ENCODE results near the gene CCL14.

Gene CCL14

DNA sequence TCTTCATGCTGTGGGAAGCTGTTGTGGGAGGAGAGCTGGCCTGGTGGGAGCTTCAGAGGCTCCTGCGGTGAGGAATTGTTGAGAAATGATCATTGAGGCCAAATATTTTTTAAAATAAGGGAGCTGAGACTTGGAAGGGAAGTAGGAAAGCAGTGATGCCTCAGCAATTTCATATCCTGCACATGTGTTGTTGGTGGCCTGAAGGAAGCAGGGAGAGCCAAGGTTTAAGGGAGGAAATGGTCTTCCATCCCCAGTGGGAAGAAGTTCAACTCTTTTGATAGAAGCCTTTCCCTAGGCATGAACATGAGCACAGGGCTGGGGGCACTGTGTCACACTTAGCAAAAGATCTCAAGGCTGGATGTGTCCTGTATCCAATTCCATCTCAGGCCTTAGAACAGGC, at the start of gene CCL14:
CCL14 (minus strand) TSS at position 87 of the 400 bp plus-strand sequence; CDS start at position 7, 80 bp downstream.
- H3K4me3 ChIP-seq (ENCODE audit: low read length), result no peak within 1 kb of the TSS
- DNase-seq (ENCODE audit: low read depth), result no peak
- TF ChIP-seq, protein P1, sequence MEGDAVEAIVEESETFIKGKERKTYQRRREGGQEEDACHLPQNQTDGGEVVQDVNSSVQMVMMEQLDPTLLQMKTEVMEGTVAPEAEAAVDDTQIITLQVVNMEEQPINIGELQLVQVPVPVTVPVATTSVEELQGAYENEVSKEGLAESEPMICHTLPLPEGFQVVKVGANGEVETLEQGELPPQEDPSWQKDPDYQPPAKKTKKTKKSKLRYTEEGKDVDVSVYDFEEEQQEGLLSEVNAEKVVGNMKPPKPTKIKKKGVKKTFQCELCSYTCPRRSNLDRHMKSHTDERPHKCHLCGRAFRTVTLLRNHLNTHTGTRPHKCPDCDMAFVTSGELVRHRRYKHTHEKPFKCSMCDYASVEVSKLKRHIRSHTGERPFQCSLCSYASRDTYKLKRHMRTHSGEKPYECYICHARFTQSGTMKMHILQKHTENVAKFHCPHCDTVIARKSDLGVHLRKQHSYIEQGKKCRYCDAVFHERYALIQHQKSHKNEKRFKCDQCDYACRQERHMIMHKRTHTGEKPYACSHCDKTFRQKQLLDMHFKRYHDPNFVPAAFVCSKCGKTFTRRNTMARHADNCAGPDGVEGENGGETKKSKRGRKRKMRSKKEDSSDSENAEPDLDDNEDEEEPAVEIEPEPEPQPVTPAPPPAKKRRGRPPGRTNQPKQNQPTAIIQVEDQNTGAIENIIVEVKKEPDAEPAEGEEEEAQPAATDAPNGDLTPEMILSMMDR (conservative IDR thresholded peaks at IDR 0.05; ENCODE audit: low read depth, low read length), result no peak

DNA sequence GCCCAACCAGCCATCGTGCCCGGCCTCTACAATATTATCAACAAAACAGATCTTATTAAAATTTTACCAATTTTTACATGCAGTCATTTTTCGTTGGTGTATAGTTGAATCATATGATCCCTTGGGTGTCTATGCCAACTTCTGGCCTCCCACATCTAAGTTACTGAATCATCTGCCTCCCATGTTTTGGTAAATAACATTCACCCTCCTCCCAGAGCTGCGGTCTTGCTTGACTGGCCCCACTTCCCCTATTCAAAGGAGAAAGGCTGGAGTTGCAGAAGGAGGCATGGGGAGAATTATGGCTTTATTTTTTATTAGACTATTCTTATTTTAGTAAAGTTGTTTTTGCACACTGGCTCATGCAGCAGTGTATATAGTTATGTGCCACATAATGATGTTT, 49.7 kb upstream of the CCL14 start:
- TF ChIP-seq, protein P1 (conservative IDR thresholded peaks at IDR 0.05; ENCODE audit: low read depth, low read length), result no peak
- no peak for DNase-seq (ENCODE audit: low read depth)
- no peak overlapping the region for H3K4me3 ChIP-seq (ENCODE audit: low read length)

DNA sequence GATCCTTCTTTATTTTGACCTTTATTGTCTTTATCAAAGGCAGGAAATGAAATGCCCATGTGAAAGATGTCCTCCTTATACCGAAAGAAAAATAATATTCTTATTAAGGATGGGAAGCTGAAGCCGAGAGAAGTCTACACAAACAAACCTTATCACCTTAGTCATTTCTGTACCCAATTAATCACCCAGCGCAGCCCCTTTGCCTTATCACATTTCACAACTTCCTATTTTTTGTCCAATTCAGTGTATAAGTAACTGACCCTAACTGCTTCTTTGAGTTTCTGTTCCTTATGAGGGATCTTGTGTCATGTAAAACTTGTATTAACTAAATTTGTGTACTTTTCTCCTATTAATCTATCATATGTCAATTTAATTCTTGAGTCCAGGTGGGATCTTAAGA, 47.6 kb upstream of the CCL14 start:
- no peak overlapping the region for H3K4me3 ChIP-seq (ENCODE audit: low read length)
- DNase-seq (ENCODE audit: low read depth), result no peak
- TF ChIP-seq, protein P1 (conservative IDR thresholded peaks at IDR 0.05; ENCODE audit: low read depth, low read length), result no peak

DNA sequence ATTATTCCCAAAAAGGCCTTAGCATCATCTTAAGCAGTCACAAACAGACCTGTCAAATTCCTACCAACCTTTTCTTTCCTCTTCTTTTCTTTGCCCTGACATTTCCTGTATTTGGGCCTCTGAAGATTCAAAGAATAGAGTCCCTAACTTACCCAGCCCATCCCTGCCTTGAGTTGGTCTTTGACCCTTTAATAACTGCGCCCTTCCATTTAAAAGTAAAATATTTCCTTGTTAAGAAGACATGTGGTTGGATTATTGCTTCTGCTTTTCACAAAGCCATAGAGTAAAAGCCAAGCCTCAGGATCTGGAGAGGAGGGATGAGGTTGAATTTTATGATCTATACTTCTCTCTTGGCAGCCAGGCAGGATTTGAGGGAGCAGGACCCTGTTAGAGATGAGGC, 44.4 kb upstream of the CCL14 start:
- DNase-seq (ENCODE audit: low read depth), result no peak
- no peak overlapping the region for H3K4me3 ChIP-seq (ENCODE audit: low read length)
- TF ChIP-seq, protein P1 (conservative IDR thresholded peaks at IDR 0.05; ENCODE audit: low read depth, low read length), result no peak

DNA sequence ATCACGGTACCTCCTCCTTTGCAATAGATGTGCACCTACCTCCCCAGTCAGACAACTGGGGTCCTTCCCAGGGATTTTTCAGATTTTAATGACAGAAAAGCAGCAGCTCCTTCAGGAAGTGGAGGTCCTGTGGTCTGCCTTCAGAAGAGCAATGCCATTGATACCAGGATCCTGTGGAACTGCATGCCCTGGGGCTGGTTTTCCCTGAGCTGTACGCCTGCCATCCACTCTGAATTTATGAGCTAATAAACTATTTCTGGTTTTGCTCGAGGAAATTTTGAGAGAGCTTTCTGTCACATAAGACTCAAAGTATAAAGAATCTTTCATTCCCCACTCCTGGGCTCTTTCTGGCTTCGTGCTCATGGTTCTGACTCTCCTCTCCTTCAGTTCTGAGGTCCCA, 41.2 kb upstream of the CCL14 start:
- H3K4me3 ChIP-seq (ENCODE audit: low read length), result no peak overlapping the region
- TF ChIP-seq, protein P1 (conservative IDR thresholded peaks at IDR 0.05; ENCODE audit: low read depth, low read length), result no peak
- no peak for DNase-seq (ENCODE audit: low read depth)

DNA sequence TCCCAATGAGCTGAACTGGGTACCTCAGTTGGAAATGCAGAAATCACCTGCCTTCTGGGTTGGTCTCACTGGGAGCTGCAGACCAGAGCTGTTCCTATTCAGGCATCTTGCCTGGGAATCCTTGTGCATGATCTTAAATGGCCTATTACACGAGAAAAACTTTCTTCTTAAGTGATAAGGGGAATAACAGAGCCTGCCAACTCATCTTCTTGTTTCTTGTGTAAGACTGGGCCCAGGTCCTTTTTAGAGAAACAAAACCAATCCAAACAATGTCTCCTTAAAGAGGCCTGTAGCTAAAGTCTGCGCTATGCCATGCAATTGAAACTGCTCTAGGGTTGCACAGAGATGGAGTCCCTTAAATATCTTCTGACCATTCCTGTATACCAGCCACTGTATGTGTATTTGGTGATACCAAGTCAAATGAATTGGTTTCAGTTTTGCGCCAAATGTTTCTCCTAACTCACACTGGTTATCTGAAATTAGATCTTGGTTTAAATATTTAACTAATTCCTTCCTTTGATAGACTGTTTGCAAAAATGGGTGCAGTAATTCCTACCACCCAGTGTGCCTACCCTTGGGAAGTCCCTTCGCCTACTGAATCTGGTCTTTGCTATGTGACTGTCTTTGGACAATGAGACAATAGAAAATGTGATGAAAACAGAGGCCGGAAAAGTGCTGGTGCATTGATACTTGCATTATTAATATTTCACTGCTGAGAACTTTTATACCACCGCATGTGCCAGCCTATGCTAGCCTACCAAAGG, 37.8 kb upstream of the CCL14 start:
- TF ChIP-seq, protein P1 (conservative IDR thresholded peaks at IDR 0.05; ENCODE audit: low read depth, low read length), result no peak
- no peak for DNase-seq (ENCODE audit: low read depth)
- no peak overlapping the region for H3K4me3 ChIP-seq (ENCODE audit: low read length)

DNA sequence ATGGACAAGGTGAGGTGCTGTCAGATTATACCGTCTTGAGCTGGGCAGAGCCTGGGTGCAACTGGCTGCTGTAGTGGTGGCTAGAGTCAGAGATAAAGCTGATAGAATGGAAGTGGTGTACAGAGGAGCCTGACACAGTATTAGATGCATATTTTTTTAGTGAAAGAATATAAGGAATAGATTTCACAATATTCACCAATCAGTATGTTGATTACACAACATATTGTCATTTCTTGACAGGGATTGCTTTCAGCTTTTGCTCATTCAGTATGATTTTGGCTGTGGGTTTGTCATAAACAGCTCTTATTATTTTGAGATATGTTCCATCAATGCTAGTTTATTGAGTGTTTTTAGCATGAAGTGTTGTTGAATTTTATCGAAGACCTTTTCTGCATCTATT, 32.9 kb upstream of the CCL14 start:
- TF ChIP-seq, protein P1 (conservative IDR thresholded peaks at IDR 0.05; ENCODE audit: low read depth, low read length), result no peak
- H3K4me3 ChIP-seq (ENCODE audit: low read length), result no peak overlapping the region
- no peak for DNase-seq (ENCODE audit: low read depth)

Measured in retinal pigment epithelial cell (primary cell).